ENCODE data around the gene HDGFL3. TPM values are rescaled to one million over a fixed set of nuclear protein-coding genes. Genes with fewer than 3 reads are reported as not detected.

The HDGFL3 gene
- total and polyA plus RNA-seq, 2 donors (not counting 1 experiment from before 2014, with no cell fraction given): 43.1 to 59.1 TPM

- DNase-seq (ENCODE audit: low read depth in 2 of 2): peak in 1 of 2 donors; percentile 72
- Histone ChIP-seq H2AFZ (ENCODE audit: low read length) (peak overlapping the region; percentile 30), H3K4me2 (ENCODE audit: extremely low read depth, insufficient read depth, low read length) (peak overlapping the region; percentile 82)
These were observed 99.1 kb downstream of the HDGFL3 start for GRCh38 chr15:83108266-83109219.

GRCh38 chr15:83107841-83108181 is 99.8 kb downstream of the HDGFL3 start:
- no peak overlapping the region for H3K9ac ChIP-seq (ENCODE audit: insufficient read depth, low read length)
- H3K27ac ChIP-seq (ENCODE audit: insufficient read depth, low read length): no peak overlapping the region

More at GRCh38 chr15:83108266-83109219, 99.1 kb downstream of the HDGFL3 start:
- Histone ChIP-seq H3K27ac (ENCODE audit: insufficient read depth, low read length) (no peak overlapping the region), H3K79me2 (ENCODE audit: control insufficient read depth, insufficient read depth, low read length) (no peaks in the 10 kb centered on the region), H3K4me1 (ENCODE audit: control insufficient read depth, extremely low read depth, insufficient read depth, low read length) (peaks cover 15% of the 10 kb centered on the region), H4K20me1 (ENCODE audit: control insufficient read depth, extremely low read depth, insufficient read depth, low read length) (no peaks in the 10 kb centered on the region), H3K4me3 (replicated peaks in 1 of 4; ENCODE audit: control extremely low read depth in 1 of 4, insufficient read depth in 1 of 4, low read depth in 3 of 4, low read length in 4 of 4) (peak overlapping the region in 3 of 4 experiments; percentile 52 to 69 (median 60)), H3K9me3 (ENCODE audit: control insufficient read depth, insufficient read depth, low read depth, low read length) (no peaks in the 10 kb centered on the region), H3K9ac (ENCODE audit: insufficient read depth, low read length) (no peak overlapping the region), H3K27me3 (ENCODE audit: control insufficient read depth, insufficient read depth, low read length) (no peaks in the 10 kb centered on the region), H3K36me3 (ENCODE audit: control insufficient read depth, insufficient read depth, low read length) (no peaks in the 10 kb centered on the region)
- TF ChIP-seq CTCF (conservative IDR thresholded peaks at IDR 0.05 in 1 of 2, IDR thresholded peaks at IDR 0.05 in 1 of 2; ENCODE audit: low read depth in 1 of 2, low read length in 2 of 2) (no peak), EZH2 (IDR thresholded peaks at IDR 0.05; ENCODE audit: low read length, missing control alignments) (no peak)

More at GRCh38 chr15:83107841-83108181, 99.8 kb downstream of the HDGFL3 start:
- Histone ChIP-seq H2AFZ (ENCODE audit: low read length) (peak overlapping the region; percentile 10), H3K79me2 (ENCODE audit: control insufficient read depth, insufficient read depth, low read length) (no peaks in the 10 kb centered on the region), H3K27me3 (ENCODE audit: control insufficient read depth, insufficient read depth, low read length) (no peaks in the 10 kb centered on the region), H3K4me1 (ENCODE audit: control insufficient read depth, extremely low read depth, insufficient read depth, low read length) (peaks cover 8% of the 10 kb centered on the region), H3K9me3 (ENCODE audit: control insufficient read depth, insufficient read depth, low read depth, low read length) (no peaks in the 10 kb centered on the region), H3K4me2 (ENCODE audit: extremely low read depth, insufficient read depth, low read length) (peak overlapping the region; percentile 82), H3K36me3 (ENCODE audit: control insufficient read depth, insufficient read depth, low read length) (no peaks in the 10 kb centered on the region), H4K20me1 (ENCODE audit: control insufficient read depth, extremely low read depth, insufficient read depth, low read length) (no peaks in the 10 kb centered on the region), H3K4me3 (replicated peaks in 1 of 4; ENCODE audit: control extremely low read depth in 1 of 4, insufficient read depth in 1 of 4, low read depth in 3 of 4, low read length in 4 of 4) (peak overlapping the region; percentile 52 to 69 (median 58))
- no peak for DNase-seq (ENCODE audit: low read depth in 2 of 2)
- no peak for TF ChIP-seq EZH2 (IDR thresholded peaks at IDR 0.05; ENCODE audit: low read length, missing control alignments)
- no peak for TF ChIP-seq CTCF (conservative IDR thresholded peaks at IDR 0.05 in 1 of 2, IDR thresholded peaks at IDR 0.05 in 1 of 2; ENCODE audit: low read depth in 1 of 2, low read length in 2 of 2)

Measured in fibroblast of lung (primary cell).